ENCODE measurements around the gene NDC80.

The NDC80 gene

GRCh38 chr18:2629003-2629402, 57.6 kb downstream of the NDC80 start:
- Histone ChIP-seq H3K9ac (ENCODE audit: low read depth, low read length) (no peak overlapping the region), H3K4me1 (ENCODE audit: insufficient read depth, low read length) (no peaks in the 10 kb centered on the region), H3K36me3 (ENCODE audit: insufficient read depth, low read depth, low read length) (no peaks in the 10 kb centered on the region), H3K4me3 (ENCODE audit: low read length) (no peak overlapping the region), H3K27me3 (ENCODE audit: insufficient read depth, low read length) (no peaks in the 10 kb centered on the region), H3K9me3 (ENCODE audit: insufficient read depth, low read depth, low read length) (no peaks in the 10 kb centered on the region), H3K27ac (ENCODE audit: low read length) (no peak overlapping the region)

DNA sequence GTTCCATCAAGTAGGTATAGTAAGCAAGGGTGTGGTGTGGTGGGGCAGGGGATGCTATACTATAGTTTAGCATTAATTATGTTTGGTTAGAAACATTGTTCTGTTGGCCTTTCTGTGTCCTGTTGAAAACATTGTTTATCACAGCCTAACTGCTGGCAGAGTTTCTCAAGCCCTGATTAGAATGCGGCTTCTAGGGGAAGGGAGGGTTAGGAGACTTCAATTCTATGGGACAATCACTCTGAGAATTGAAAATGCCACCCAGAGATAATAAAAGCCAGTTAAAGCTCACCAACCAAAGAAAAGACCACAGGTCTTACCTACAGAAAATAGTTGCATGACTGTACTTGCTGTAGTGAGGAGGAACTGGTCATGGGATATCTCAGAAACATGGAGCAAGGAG, 64.2 kb downstream of the NDC80 start:
- Histone ChIP-seq H3K9me3 (ENCODE audit: insufficient read depth, low read depth, low read length) (no peaks in the 10 kb centered on the region), H3K9ac (ENCODE audit: low read depth, low read length) (no peak overlapping the region), H3K4me1 (ENCODE audit: insufficient read depth, low read length) (no peaks in the 10 kb centered on the region), H3K36me3 (ENCODE audit: insufficient read depth, low read depth, low read length) (no peaks in the 10 kb centered on the region), H3K27ac (ENCODE audit: low read length) (no peak overlapping the region), H3K27me3 (ENCODE audit: insufficient read depth, low read length) (no peaks in the 10 kb centered on the region), H3K4me3 (ENCODE audit: low read length) (no peak overlapping the region)

- Histone ChIP-seq H3K27ac (ENCODE audit: low read length) (no peak overlapping the region), H3K4me3 (ENCODE audit: low read length) (no peak overlapping the region), H3K9me3 (ENCODE audit: insufficient read depth, low read depth, low read length) (no peaks in the 10 kb centered on the region), H3K9ac (ENCODE audit: low read depth, low read length) (no peak overlapping the region), H3K27me3 (ENCODE audit: insufficient read depth, low read length) (no peaks in the 10 kb centered on the region), H3K36me3 (ENCODE audit: insufficient read depth, low read depth, low read length) (no peaks in the 10 kb centered on the region), H3K4me1 (ENCODE audit: insufficient read depth, low read length) (no peaks in the 10 kb centered on the region)
These were observed 64.8 kb downstream of the NDC80 start for GRCh38 chr18:2636126-2636631.

DNA sequence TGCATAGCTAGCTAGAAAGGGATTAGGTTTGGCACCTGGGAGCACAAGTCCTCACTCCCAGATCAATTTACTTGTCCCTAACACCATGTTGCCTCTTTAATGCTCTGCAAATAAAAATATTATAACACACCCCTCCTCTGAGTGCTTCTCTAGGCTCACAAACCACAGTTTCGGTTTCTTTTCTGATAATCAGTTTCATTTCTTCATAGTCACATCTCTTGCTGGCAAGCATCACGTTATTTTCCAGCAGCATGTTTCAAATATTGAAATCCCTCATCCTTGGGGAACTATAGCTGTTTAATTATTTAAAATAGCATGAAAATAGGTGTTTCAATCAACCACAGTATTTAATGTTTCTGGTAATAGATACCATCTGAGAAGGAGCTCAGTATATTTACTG, 70.3 kb downstream of the NDC80 start:
- H3K4me3 ChIP-seq (ENCODE audit: low read length), result no peak overlapping the region
- H3K4me1 ChIP-seq (ENCODE audit: insufficient read depth, low read length), result no peaks in the 10 kb centered on the region
- H3K9ac ChIP-seq (ENCODE audit: low read depth, low read length), result no peak overlapping the region
- H3K9me3 ChIP-seq (ENCODE audit: insufficient read depth, low read depth, low read length), result no peaks in the 10 kb centered on the region
- no peaks in the 10 kb centered on the region for H3K36me3 ChIP-seq (ENCODE audit: insufficient read depth, low read depth, low read length)
- no peaks in the 10 kb centered on the region for H3K27me3 ChIP-seq (ENCODE audit: insufficient read depth, low read length)
- no peak overlapping the region for H3K27ac ChIP-seq (ENCODE audit: low read length)

- H3K27ac ChIP-seq (ENCODE audit: low read length), result no peak overlapping the region
- no peak overlapping the region for H3K9ac ChIP-seq (ENCODE audit: low read depth, low read length)
- H3K4me1 ChIP-seq (ENCODE audit: insufficient read depth, low read length), result no peaks in the 10 kb centered on the region
- no peaks in the 10 kb centered on the region for H3K9me3 ChIP-seq (ENCODE audit: insufficient read depth, low read depth, low read length)
- no peaks in the 10 kb centered on the region for H3K27me3 ChIP-seq (ENCODE audit: insufficient read depth, low read length)
- H3K36me3 ChIP-seq (ENCODE audit: insufficient read depth, low read depth, low read length), result no peaks in the 10 kb centered on the region
- H3K4me3 ChIP-seq (ENCODE audit: low read length), result no peak overlapping the region
These were observed 71.4 kb downstream of the NDC80 start for GRCh38 chr18:2642771-2643170.

DNA sequence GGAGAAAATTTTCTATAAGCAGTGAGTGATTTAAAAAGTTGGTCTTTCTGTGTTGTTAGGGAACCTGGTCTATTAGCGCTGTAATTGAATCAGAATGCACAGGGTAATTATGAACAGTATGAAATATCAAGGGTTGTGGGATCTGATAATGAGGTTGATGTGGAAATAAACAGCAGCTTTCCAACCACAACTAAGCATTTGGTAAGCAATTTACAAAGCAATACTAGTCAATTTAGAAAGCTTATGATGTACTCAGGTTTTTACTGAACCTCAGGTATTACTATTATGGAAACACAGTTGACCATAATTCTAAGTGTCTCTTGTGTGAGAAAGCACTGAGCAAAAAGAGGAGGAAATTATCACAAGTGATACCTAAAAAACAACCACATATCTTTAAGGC, 73.2 kb downstream of the NDC80 start:
- no peaks in the 10 kb centered on the region for H3K4me1 ChIP-seq (ENCODE audit: insufficient read depth, low read length)
- H3K27ac ChIP-seq (ENCODE audit: low read length), result no peak overlapping the region
- H3K9me3 ChIP-seq (ENCODE audit: insufficient read depth, low read depth, low read length), result no peaks in the 10 kb centered on the region
- H3K9ac ChIP-seq (ENCODE audit: low read depth, low read length), result no peak overlapping the region
- H3K36me3 ChIP-seq (ENCODE audit: insufficient read depth, low read depth, low read length), result no peaks in the 10 kb centered on the region
- H3K4me3 ChIP-seq (ENCODE audit: low read length), result no peak overlapping the region
- H3K27me3 ChIP-seq (ENCODE audit: insufficient read depth, low read length), result no peaks in the 10 kb centered on the region

- H3K4me1 ChIP-seq (ENCODE audit: insufficient read depth, low read length), result peaks cover 13% of the 10 kb centered on the region
- no peaks in the 10 kb centered on the region for H3K36me3 ChIP-seq (ENCODE audit: insufficient read depth, low read depth, low read length)
- H3K27ac ChIP-seq (ENCODE audit: low read length), result no peak overlapping the region
- no peak overlapping the region for H3K9ac ChIP-seq (ENCODE audit: low read depth, low read length)
- no peak overlapping the region for H3K4me3 ChIP-seq (ENCODE audit: low read length)
- H3K27me3 ChIP-seq (ENCODE audit: insufficient read depth, low read length), result peaks cover 36% of the 10 kb centered on the region
- H3K9me3 ChIP-seq (ENCODE audit: insufficient read depth, low read depth, low read length), result no peaks in the 10 kb centered on the region
These were observed 80.6 kb downstream of the NDC80 start for GRCh38 chr18:2651981-2652380.

GRCh38 chr18:2653467-2653866, 82.1 kb downstream of the NDC80 start:
- Histone ChIP-seq H3K4me1 (ENCODE audit: insufficient read depth, low read length) (peaks cover 17% of the 10 kb centered on the region), H3K9ac (ENCODE audit: low read depth, low read length) (no peak overlapping the region), H3K9me3 (ENCODE audit: insufficient read depth, low read depth, low read length) (no peaks in the 10 kb centered on the region), H3K4me3 (ENCODE audit: low read length) (no peak overlapping the region), H3K36me3 (ENCODE audit: insufficient read depth, low read depth, low read length) (no peaks in the 10 kb centered on the region), H3K27me3 (ENCODE audit: insufficient read depth, low read length) (peaks cover 40% of the 10 kb centered on the region), H3K27ac (ENCODE audit: low read length) (no peak overlapping the region)

- Histone ChIP-seq H3K4me1 (ENCODE audit: insufficient read depth, low read length) (peaks cover 17% of the 10 kb centered on the region), H3K27ac (ENCODE audit: low read length) (no peak overlapping the region), H3K9ac (ENCODE audit: low read depth, low read length) (peak overlapping the region; percentile 90), H3K9me3 (ENCODE audit: insufficient read depth, low read depth, low read length) (no peaks in the 10 kb centered on the region), H3K4me3 (ENCODE audit: low read length) (peak overlapping the region; percentile 85), H3K27me3 (ENCODE audit: insufficient read depth, low read length) (peaks cover 40% of the 10 kb centered on the region), H3K36me3 (ENCODE audit: insufficient read depth, low read depth, low read length) (no peaks in the 10 kb centered on the region)
These were observed 83.0 kb downstream of the NDC80 start for GRCh38 chr18:2654169-2654927.

DNA sequence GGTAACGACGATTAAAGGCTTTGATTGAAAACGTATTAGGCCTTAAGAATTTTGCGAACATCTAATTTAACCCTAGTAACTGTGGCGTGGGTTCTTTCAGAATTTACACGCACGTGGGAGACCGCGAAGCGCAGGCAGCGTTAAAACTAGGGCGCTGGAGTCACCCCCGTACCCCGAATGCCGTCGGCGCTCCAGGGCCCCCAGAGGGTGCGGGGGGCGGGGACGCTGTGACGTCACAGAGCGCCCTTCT, 83.5 kb downstream of the NDC80 start:
- Histone ChIP-seq H3K36me3 (ENCODE audit: insufficient read depth, low read depth, low read length) (no peaks in the 10 kb centered on the region), H3K9me3 (ENCODE audit: insufficient read depth, low read depth, low read length) (no peaks in the 10 kb centered on the region), H3K27me3 (ENCODE audit: insufficient read depth, low read length) (peaks cover 40% of the 10 kb centered on the region), H3K9ac (ENCODE audit: low read depth, low read length) (peak overlapping the region; percentile 90), H3K4me3 (ENCODE audit: low read length) (peak overlapping the region; percentile 85), H3K27ac (ENCODE audit: low read length) (no peak overlapping the region), H3K4me1 (ENCODE audit: insufficient read depth, low read length) (peaks cover 17% of the 10 kb centered on the region)

DNA sequence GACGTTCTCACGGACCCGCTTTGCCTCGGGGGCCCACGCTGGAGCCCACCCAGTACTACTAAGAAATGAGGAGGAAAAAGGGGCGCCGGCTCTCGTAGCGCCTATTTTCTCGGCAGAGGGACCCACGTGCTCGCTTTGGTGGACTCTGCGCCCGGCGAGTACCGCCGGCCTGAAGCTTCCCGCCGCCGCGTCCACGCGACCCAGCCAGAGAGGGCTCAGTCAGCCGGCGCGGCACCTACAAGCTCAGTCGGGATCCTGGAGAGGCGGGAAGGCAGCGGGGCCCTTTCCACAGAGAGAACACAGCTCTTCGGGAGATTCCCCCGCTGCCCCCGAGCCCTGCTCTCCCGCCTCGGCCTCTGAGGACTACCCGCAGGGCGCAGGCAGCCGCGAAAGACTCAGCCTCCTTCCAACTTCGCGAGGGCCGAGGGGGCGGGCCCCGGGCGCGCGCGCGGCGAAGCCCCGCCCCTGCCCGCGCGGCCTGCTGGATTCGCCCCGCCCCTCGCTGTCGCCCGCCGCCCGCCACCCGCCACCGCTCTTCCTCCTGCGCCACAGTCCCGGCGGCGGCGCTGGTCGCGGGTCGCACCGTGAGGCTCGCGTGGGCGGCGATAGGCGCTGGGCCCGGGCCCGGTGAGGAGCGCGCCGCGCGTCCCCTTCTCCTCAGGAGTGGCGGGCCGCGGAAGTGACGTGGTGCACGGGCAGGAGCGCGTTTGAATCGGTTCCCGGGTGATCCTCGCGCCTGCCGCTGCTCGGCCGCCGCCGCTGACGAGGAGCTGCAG, 84.0 kb downstream of the NDC80 start, which contains the start of gene SMCHD1:
SMCHD1 (plus strand) TSS at position 549 of the 776 bp plus-strand sequence. CDS start 350 bp downstream, outside the sequence.
- peak within 1 kb of the TSS; percentile 85 for H3K4me3 ChIP-seq (ENCODE audit: low read length)
- no peak within 1 kb of the TSS for H3K27ac ChIP-seq (ENCODE audit: low read length)
- H3K9ac ChIP-seq (ENCODE audit: low read depth, low read length), result peak within 1 kb of the TSS; percentile 91
- peaks cover 17% of the 10 kb centered on the region for H3K4me1 ChIP-seq (ENCODE audit: insufficient read depth, low read length)
- H3K9me3 ChIP-seq (ENCODE audit: insufficient read depth, low read depth, low read length), result no peaks in the 10 kb centered on the region
- H3K36me3 ChIP-seq (ENCODE audit: insufficient read depth, low read depth, low read length), result no peaks in the 10 kb centered on the region
- H3K27me3 ChIP-seq (ENCODE audit: insufficient read depth, low read length), result peaks cover 40% of the 10 kb centered on the region

GRCh38 chr18:2655954-2656236, 84.5 kb downstream of the NDC80 start:
- Histone ChIP-seq H3K27ac (ENCODE audit: low read length) (no peak overlapping the region), H3K4me1 (ENCODE audit: insufficient read depth, low read length) (peaks cover 17% of the 10 kb centered on the region), H3K4me3 (ENCODE audit: low read length) (peak overlapping the region; percentile 85), H3K9ac (ENCODE audit: low read depth, low read length) (peak overlapping the region; percentile 91), H3K9me3 (ENCODE audit: insufficient read depth, low read depth, low read length) (no peaks in the 10 kb centered on the region), H3K36me3 (ENCODE audit: insufficient read depth, low read depth, low read length) (peaks cover 3% of the 10 kb centered on the region; the same call in 1 of the 2 replicates), H3K27me3 (ENCODE audit: insufficient read depth, low read length) (peaks cover 40% of the 10 kb centered on the region)

Measured in iPS-20b (cell line).